IPS DF 6.9 (cell line): ENCODE measurements around the gene EIF5.
"Not testable (repeated sequence)": the region's sequence is repeated elsewhere in the genome, so short reads cannot be mapped to it uniquely, and the experiment has no call there.

Experiments
- DNase-seq: peaks from one replicate; pipeline ENCODE4 v3.0.0-alpha.2; 2013; ENCODE audit warnings: low read depth, low spot score
- H3K27ac ChIP-seq: one replicate; pipeline ENCODE4 v1.5.1; 2013; ENCODE audit warnings: low read length, control low read depth
- H3K27me3 ChIP-seq: 2 replicates; pipeline ENCODE4 v1.6.1; 2013; ENCODE audit warnings: mild to moderate bottlenecking, low read length; ENCODE audit not compliant: control insufficient read depth, insufficient read depth
- H3K36me3 ChIP-seq: 2 replicates; pipeline ENCODE4 v1.6.1; 2013; ENCODE audit warnings: low read length; ENCODE audit not compliant: control insufficient read depth, insufficient read depth
- H3K4me1 ChIP-seq: 2 replicates; pipeline ENCODE4 v1.6.1; 2013; ENCODE audit warnings: low read length; ENCODE audit not compliant: control insufficient read depth, insufficient read depth
- H3K4me3 ChIP-seq: 2 replicates; pipeline ENCODE4 v1.5.1; 2013; ENCODE audit warnings: mild to moderate bottlenecking, low read length
- H3K9me3 ChIP-seq: 2 replicates; pipeline ENCODE4 v1.6.1; 2013; ENCODE audit warnings: low read length, inconsistent platforms; ENCODE audit not compliant: control insufficient read depth, insufficient read depth
- whole genome bisulfite sequencing: extraction: QIAGEN DNeasy Blood & Tissue Kit; methylation state at CpG from one replicate; pipeline ENCODE4 v1.1.7; 2013; ENCODE audit warnings: mixed read lengths, missing lambda C conversion rate; ENCODE audit not compliant: insufficient read length, insufficient coverage; 5-methylcytosine and 5-hydroxymethylcytosine counted together

Gene EIF5

GRCh38 chr14:103349982-103350381 lies 15.9 kb downstream of the EIF5 start:
- no peaks in the 10 kb centered on the region; the same call in 1 of the 2 replicates for H3K36me3 ChIP-seq
- no peaks in the 10 kb centered on the region for H3K9me3 ChIP-seq
- no CpG with 5 or more reads among the region's 13 CpGs for WGBS
- no peak overlapping the region for H3K27ac ChIP-seq
- H3K4me3 ChIP-seq: no peak overlapping the region
- DNase-seq: no peak
- no peaks in the 10 kb centered on the region for H3K27me3 ChIP-seq
- peaks cover 3% of the 10 kb centered on the region; the same call in 1 of the 2 replicates for H3K4me1 ChIP-seq

- H3K36me3 ChIP-seq: no peaks in the 10 kb centered on the region
- peaks cover 5% of the 10 kb centered on the region; the same call in 1 of the 2 replicates for H3K4me1 ChIP-seq
- H3K27me3 ChIP-seq: no peaks in the 10 kb centered on the region
- no peak for DNase-seq
- no peaks in the 10 kb centered on the region for H3K9me3 ChIP-seq
- WGBS: no CpG with 5 or more reads among the region's 7 CpGs
- H3K4me3 ChIP-seq: no peak overlapping the region
- H3K27ac ChIP-seq: no peak overlapping the region
These were observed 19.3 kb downstream of the EIF5 start for GRCh38 chr14:103353362-103353761.

GRCh38 chr14:103354141-103354540 lies 20.1 kb downstream of the EIF5 start:
- H3K9me3 ChIP-seq: no peaks in the 10 kb centered on the region
- H3K4me3 ChIP-seq: no peak overlapping the region
- H3K27me3 ChIP-seq: no peaks in the 10 kb centered on the region
- no CpG with 5 or more reads among the region's 7 CpGs for WGBS
- no peaks in the 10 kb centered on the region for H3K36me3 ChIP-seq
- H3K27ac ChIP-seq: no peak overlapping the region
- H3K4me1 ChIP-seq: peaks cover 5% of the 10 kb centered on the region; the same call in 1 of the 2 replicates
- DNase-seq: no peak

DNA sequence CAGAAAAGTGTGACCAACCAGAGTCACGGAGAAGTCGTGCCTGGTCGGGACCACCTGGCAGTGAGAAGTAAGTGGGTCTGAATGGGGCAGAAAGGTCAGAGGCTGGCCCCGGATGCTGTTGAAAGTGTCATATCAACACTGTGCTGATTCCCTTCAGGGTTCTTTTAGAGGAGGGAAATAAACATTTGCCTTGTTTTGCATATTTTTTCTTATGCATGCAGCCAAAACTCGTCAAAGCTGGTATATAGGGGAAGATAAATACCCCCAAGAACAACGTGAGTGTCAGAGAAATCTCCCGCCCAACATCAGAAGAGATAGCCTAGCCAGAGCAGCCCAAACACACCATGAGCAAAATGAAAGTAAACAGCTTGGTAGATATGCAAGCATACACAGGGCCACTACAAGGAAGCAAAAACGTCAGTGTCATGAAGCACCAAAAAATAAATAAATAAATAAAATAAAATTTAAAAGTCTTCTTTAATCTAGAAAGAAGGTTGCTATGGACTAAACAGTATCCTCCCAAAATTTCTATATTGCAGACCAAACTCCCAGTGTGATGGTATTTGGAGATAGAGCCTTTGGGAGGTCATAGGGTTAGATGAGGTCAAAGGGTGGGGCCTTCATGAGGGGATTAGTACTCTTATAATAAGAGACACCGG lies 22.1 kb downstream of the EIF5 start:
- no peaks in the 10 kb centered on the region for H3K9me3 ChIP-seq
- H3K4me3 ChIP-seq: no peak overlapping the region
- no peaks in the 10 kb centered on the region for H3K27me3 ChIP-seq
- peaks cover 5% of the 10 kb centered on the region; the same call in 1 of the 2 replicates for H3K4me1 ChIP-seq
- no peak overlapping the region for H3K27ac ChIP-seq
- H3K36me3 ChIP-seq: no peaks in the 10 kb centered on the region
- WGBS: no CpG with 5 or more reads among the region's 9 CpGs
- no peak for DNase-seq

DNA sequence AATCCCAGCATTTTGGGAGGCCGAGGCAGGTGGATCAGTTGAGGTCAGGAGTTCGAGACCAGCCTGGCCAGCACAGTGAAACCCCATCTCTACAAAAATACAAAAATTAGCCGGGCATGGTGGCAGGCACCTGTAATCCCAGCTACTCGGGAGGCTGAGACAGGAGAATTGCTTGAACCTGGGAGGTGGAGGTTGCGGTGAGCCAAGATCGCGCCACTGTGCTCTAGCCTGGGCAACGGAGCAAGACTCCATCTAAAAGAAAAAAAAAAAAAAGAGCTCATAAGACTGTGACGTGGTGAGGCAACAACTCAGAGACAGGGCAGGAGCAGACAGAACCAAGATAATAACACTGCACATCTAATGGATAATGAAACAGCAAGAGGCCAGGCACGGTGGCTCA lies 23.5 kb downstream of the EIF5 start:
- no CpG with 5 or more reads among the region's 10 CpGs for WGBS
- not testable (repeated sequence) for H3K27ac ChIP-seq, H3K27me3 ChIP-seq, H3K9me3 ChIP-seq, H3K4me1 ChIP-seq, H3K36me3 ChIP-seq, DNase-seq, H3K4me3 ChIP-seq

- no CpG with 5 or more reads among the region's 7 CpGs for WGBS
- no peak for DNase-seq
- Histone ChIP-seq H3K9me3 (no peaks in the 10 kb centered on the region), H3K36me3 (no peaks in the 10 kb centered on the region), H3K27me3 (no peaks in the 10 kb centered on the region), H3K27ac (no peak overlapping the region), H3K4me3 (no peak overlapping the region), H3K4me1 (peaks cover 3% of the 10 kb centered on the region; the same call in 1 of the 2 replicates)
These were observed 26.5 kb downstream of the EIF5 start for GRCh38 chr14:103360548-103360947.

DNA sequence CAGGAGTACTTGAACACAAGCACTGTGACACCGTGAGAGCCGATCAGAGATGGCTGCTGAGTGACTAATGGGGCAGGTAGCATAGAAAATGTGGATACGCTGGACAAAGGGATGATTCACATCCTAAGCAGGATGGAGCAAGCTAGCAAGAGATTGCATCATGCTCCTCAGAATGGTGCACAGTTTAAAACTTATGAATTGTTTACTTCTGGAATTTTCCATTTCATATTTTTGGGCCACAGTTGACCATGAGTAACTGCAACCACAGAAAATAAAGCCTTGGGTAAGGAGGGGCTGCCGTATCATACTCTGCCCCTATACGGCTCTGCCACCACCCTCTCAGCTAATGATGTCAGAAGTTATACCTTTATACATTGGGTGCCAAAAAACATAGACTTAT lies 27.8 kb downstream of the EIF5 start:
- Histone ChIP-seq H3K9me3 (no peaks in the 10 kb centered on the region), H3K4me1 (no peaks in the 10 kb centered on the region), H3K4me3 (no peak overlapping the region), H3K27ac (no peak overlapping the region), H3K27me3 (no peaks in the 10 kb centered on the region), H3K36me3 (no peaks in the 10 kb centered on the region)
- no CpG with 5 or more reads among the region's 5 CpGs for WGBS
- no peak for DNase-seq

- H3K4me3 ChIP-seq: no peak overlapping the region
- no peaks in the 10 kb centered on the region for H3K36me3 ChIP-seq
- H3K9me3 ChIP-seq: no peaks in the 10 kb centered on the region
- no peak overlapping the region for H3K27ac ChIP-seq
- no CpG with 5 or more reads among the region's 1 CpG for WGBS
- DNase-seq: no peak
- no peaks in the 10 kb centered on the region for H3K27me3 ChIP-seq
- no peaks in the 10 kb centered on the region for H3K4me1 ChIP-seq
These were observed 28.7 kb downstream of the EIF5 start for GRCh38 chr14:103362780-103363179.

- Histone ChIP-seq H3K4me3 (no peak overlapping the region), H3K36me3 (no peaks in the 10 kb centered on the region), H3K27me3 (no peaks in the 10 kb centered on the region), H3K9me3 (no peaks in the 10 kb centered on the region), H3K27ac (no peak overlapping the region), H3K4me1 (no peaks in the 10 kb centered on the region)
- no CpG with 5 or more reads among the region's 6 CpGs for WGBS
- no peak for DNase-seq
These were observed 32.7 kb downstream of the EIF5 start for GRCh38 chr14:103366741-103367140.

- no peaks in the 10 kb centered on the region for H3K4me1 ChIP-seq
- WGBS: no CpG with 5 or more reads among the region's 4 CpGs
- H3K36me3 ChIP-seq: no peaks in the 10 kb centered on the region
- no peaks in the 10 kb centered on the region for H3K27me3 ChIP-seq
- no peak for DNase-seq
- no peak overlapping the region for H3K27ac ChIP-seq
- H3K9me3 ChIP-seq: no peaks in the 10 kb centered on the region
- no peak overlapping the region for H3K4me3 ChIP-seq
These were observed 34.0 kb downstream of the EIF5 start for GRCh38 chr14:103367995-103368394.

DNA sequence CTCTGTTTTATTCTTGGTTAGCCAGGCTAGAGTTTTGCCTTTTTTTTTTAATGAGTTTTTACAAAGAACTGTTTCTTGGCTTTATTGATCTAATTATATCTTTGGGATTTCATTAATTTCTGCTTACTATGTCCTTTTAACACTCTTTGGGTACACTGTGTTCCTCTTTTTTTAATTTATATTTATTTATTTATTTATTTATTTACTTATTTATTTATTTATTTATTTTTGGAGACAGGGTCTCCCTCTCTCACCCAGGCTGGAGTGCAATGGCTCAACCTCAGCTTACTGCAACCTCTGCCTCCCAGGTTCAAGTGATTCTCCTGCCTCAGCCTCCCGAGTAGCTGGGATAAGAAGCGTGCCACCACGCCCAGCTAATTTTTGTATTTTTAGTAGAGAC lies 36.0 kb downstream of the EIF5 start:
- no peak for DNase-seq
- Histone ChIP-seq H3K9me3 (no peaks in the 10 kb centered on the region), H3K36me3 (no peaks in the 10 kb centered on the region), H3K4me1 (no peaks in the 10 kb centered on the region), H3K4me3 (no peak overlapping the region), H3K27me3 (no peaks in the 10 kb centered on the region), H3K27ac (no peak overlapping the region)
- no CpG with 5 or more reads among the region's 3 CpGs for WGBS
